HG03066 (cell line): ENCODE results near the gene CAPZB.
"Not testable (repeated sequence)": the region's sequence is repeated elsewhere in the genome, so short reads cannot be mapped to it uniquely, and the experiment has no call there.

Source experiments
- ATAC-seq: cut with Tn5 transposase; IDR thresholded peaks from one replicate; pipeline ENCODE4 v1.9.1; 2021; ENCODE audit warnings: low read depth; ENCODE audit not compliant: unreplicated experiment

Gene CAPZB

DNA sequence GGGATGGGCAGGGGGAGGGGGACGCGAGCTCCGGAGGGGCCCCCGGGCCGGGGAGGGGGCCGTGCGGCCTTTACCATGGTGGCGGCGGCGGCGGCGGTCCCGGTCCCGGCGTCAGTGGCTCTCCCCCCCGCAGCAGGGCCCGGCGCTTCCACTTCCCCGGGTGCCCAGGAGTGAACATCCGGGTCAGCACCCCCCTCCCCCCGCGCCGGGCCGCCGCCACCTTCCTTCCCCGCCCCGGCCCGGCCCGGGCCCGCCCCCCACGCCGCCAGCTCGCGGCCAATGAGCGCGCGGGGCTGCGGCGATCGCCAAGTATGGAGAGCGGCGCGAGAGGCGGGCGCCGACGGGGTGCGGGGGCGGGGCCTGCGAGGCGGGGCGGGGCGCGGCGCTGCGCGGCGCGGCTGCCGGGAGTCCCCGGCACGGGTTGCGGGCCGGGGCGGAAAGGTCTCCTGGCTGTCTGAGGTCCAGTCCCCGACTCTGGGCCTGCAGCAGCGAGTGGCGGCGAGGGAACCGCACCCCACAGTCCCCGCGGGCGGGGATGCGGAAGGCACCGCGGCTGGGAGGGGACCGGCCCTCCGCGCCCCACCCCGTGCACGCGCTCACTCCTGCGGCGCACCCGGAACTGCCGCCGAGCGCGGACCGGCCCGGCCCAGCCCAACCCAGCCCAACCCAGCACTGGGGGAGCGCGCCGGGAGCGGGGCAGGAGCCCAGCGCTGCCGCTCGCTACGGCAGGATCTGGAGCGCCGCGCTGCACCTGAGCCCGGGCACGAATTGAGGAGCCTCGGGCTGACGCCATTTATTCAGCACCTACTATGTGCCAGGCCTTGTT is at the start of gene CAPZB:
CAPZB (minus strand) TSS at position 178 of the 826 bp plus-strand sequence; CDS start at position 77, 101 bp downstream.
- peak; percentile 64 for ATAC-seq

DNA sequence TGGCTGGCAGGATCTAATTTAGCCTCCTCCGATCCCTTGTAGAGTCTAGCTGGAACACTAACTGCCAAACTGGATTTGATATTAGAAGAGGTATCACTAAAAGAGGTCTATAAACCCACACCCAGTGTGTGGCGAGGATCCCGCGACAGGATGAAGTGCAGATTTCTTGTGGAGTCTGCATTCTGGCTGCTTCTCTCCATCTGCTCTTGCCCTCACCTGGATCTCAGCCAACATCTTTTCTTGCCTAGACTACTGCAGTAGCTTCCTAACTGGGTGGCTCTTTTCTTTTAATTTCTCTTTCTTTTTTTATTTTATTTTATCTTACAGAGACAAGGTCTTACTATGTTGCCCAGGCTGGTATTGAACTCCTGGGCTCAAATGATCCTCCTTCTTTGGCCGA is 48.9 kb upstream of the CAPZB start:
- ATAC-seq: no peak

GRCh38 chr1:19533626-19534025 is 48.3 kb upstream of the CAPZB start:
- ATAC-seq: no peak

- ATAC-seq: no peak
Observed at GRCh38 chr1:19532519-19532918, 47.2 kb upstream of the CAPZB start.

DNA sequence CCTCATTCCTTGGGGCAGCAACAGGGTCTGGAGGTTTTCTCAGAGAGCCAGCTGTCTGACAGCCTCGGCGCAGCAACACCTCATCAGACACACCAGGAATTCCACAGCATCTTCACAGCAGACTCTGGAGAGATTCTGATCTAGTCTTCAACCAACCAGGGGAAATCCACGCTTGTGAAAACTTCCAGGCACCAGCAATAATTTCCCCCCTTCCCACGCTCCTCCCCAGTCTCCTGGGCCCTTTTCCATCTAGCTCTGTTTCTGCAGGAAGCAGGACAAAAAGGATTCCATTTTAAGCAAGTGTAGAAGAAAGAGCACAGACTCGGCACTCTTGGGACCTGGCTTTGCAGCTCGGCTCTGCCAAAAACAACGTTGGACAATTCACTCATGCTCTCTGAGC is 44.3 kb upstream of the CAPZB start:
- no peak for ATAC-seq

GRCh38 chr1:19528438-19528837 is 43.1 kb upstream of the CAPZB start:
- ATAC-seq: no peak

- no peak for ATAC-seq
Observed at GRCh38 chr1:19525607-19526545, 40.5 kb upstream of the CAPZB start.

GRCh38 chr1:19524791-19525190 is 39.5 kb upstream of the CAPZB start:
- no peak for ATAC-seq

- not testable (repeated sequence) for ATAC-seq
Observed at GRCh38 chr1:19522570-19522969, 37.2 kb upstream of the CAPZB start.

DNA sequence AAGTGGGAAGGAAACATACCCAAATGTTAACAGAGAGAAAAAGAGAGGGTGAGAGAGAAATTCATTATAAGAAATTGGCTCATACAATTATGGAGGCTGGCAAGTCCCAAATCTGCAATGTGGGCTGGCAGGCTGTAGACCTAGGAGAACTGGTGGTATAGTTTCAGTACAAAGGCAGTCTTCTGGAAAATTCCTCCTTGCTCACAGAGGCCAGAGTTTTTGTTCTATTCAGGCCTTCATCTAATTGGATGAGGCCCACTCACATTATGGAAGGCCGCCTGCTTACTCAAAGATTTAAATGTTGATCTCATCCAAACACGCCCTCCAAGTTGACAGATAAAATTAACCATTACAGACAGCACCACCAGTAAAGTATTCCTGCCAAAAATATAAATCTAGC is 36.1 kb upstream of the CAPZB start:
- ATAC-seq: no peak

GRCh38 chr1:19517017-19517416 is 31.7 kb upstream of the CAPZB start:
- ATAC-seq: no peak

DNA sequence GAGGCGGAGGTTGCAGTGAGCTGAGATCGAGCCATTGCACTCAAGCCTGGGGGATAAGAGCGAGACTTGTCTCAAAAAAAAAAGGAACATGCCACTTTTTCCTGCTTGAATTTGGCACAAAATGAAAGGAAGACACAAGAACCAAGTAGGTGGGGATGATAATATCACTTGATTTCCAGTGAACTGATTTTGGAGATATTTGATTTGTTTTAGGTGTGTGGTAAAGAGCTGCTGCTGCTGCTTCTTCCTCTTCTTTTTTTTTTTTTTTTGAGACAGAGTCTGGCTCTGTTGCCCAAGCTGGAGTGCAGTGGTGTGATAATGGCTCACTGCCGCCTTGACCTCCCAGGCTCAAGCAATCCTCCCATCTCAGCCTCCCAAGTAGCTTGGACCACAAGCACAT is 29.9 kb upstream of the CAPZB start:
- ATAC-seq: no peak

- ATAC-seq: no peak
Observed at GRCh38 chr1:19514391-19514831, 29.1 kb upstream of the CAPZB start.

DNA sequence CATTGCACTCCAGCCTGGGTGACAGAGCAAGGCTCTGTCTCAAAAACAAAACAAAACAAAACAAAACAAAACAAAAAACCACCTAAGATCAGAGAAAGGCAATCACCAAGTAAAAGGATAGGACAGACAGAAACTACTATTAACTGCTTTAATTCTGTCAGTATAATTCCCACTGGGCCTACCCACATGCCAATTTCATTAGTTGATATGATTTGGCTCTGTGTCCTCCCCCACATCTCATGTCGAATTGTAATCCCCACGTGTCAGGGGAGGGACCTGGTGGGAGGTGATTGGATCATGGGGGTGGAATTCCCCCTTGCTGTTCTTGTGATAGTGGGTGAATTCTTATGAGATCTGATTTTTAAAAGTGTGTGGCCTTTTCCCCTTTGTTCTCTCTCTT is 27.2 kb upstream of the CAPZB start:
- ATAC-seq: no peak

- ATAC-seq: no peak
Observed at GRCh38 chr1:19511116-19511515, 25.8 kb upstream of the CAPZB start.

DNA sequence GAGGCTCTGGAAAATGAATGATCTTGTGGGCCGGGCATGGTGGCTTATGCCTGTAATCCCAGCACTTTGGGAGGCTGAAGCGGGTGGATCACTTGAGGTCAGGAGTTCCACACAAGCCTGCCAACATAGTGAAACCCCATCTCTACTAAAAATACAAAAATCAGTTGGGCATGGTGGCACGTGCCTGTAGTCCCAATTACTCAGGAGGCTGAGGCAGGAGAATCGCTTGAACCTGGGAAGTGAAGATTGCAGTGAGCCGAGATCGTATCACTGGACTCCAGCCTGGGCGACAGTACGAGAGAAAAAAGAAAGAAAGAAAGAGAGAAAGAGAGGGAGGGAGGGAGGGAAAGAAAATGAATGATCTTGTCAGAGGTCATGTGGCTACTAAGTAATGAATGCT is 24.3 kb upstream of the CAPZB start:
- not testable (repeated sequence) for ATAC-seq

GRCh38 chr1:19507516-19507915 is 22.2 kb upstream of the CAPZB start:
- ATAC-seq: no peak

GRCh38 chr1:19505693-19506457 is 20.5 kb upstream of the CAPZB start:
- ATAC-seq: no peak

DNA sequence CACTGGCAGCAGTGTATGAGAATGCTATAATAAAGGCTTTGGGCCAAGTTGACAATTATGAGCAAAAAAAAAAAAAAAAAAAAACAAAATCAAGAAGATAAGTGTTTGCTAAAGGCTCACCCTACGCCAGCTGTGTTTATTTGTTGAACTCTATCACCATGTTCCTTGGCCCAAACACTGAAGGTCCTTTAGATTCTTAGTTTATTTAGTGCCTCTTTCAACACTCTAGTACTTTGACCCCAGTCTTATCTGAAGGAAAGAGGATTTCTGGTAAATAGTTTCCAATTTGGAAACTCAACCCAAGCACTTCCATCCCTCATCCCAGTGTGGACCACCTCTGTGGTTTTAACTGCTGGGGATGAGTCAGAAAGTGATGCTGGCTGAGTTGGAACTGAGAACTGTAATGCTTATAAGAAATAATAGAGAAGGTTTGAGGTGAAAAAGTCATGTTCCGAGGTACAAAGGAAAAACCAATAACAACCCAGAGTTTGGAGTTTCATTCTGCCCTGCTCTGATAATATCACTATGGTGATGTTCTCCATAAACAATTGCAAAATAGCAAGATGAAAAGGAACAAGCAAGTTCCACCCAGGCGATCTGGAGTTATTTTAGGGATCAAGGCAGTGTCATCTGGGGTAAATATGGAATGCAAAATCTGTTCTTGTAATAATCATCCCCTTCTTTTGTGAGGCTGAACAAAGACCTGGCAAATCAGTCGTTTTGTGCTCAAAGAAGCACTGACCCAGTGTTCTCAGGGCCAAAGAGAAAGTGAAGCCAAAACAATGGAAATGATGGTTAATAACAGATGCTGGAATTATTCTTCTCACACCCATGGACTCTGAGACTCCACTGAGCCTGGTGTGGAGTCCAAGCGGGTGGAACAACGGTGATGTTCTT is 19.7 kb upstream of the CAPZB start:
- ATAC-seq: no peak

DNA sequence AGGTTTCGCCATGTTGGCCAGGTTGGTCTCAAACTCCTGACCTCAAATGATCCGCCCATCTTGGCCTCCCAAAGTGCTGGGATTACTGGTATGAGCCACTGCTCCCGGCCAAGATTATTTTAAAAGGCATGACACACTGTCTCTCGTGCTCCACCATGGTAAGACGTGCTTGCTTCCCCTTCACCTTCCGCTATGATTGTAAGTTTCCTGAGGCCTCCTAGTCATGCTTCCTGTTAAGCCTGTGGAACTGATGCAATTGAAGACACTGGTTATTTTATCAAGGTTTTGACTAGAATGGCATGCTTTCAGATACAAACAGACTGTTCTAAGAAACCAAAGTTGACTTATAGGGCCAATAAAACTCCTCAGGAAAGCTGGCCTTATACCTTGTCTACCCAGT is 16.9 kb upstream of the CAPZB start:
- not testable (repeated sequence) for ATAC-seq
